Measurements from ENCODE around the gene SOX4. TPM values are rescaled to one million over a fixed set of nuclear protein-coding genes. Genes with fewer than 3 reads are reported as not detected.
A peak's percentile ranks its signal among the peaks of the same experiment; 100 is the strongest.

Gene SOX4
- total and polyA plus RNA-seq, 7 donors, result 0.49 to 6.9 (median 1.9) TPM

DNA sequence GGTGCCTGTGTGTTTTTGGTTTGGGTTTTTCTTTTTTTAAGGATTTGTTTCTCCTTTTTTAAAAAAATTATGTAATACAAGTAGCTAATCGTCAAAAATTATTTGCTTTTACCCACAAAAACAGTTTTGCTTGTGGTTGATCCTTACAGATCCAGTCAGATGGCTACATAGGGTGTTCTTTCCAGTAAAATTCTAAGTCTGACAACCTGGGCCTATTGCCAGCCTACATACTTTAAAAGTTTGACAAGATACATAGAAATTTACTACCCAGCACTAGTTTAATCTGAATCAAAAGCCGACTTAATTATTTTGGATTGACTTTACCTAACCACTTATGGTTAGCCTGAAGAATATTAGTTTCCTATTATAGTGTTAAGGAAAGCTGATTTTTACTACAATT is 2.1 kb upstream of the SOX4 start:
- ATAC-seq, result no peak
- Histone ChIP-seq H3K9me3 (no peaks in the 10 kb centered on the region), H3K36me3 (ENCODE audit: insufficient read depth in 1 of 2, low read depth in 1 of 2) (no peaks in the 10 kb centered on the region), H3K27me3 (ENCODE audit: insufficient read depth in 3 of 3, low read length in 2 of 3) (no peaks in the 10 kb centered on the region), H3K4me1 (peaks cover 5% of the 10 kb centered on the region), H3K4me3 (no peak overlapping the region), H3K27ac (no peak overlapping the region)
- no peak for DNase-seq
- intact Hi-C loops (cut with DNase I), result no loop called here
- TF ChIP-seq, protein P1, sequence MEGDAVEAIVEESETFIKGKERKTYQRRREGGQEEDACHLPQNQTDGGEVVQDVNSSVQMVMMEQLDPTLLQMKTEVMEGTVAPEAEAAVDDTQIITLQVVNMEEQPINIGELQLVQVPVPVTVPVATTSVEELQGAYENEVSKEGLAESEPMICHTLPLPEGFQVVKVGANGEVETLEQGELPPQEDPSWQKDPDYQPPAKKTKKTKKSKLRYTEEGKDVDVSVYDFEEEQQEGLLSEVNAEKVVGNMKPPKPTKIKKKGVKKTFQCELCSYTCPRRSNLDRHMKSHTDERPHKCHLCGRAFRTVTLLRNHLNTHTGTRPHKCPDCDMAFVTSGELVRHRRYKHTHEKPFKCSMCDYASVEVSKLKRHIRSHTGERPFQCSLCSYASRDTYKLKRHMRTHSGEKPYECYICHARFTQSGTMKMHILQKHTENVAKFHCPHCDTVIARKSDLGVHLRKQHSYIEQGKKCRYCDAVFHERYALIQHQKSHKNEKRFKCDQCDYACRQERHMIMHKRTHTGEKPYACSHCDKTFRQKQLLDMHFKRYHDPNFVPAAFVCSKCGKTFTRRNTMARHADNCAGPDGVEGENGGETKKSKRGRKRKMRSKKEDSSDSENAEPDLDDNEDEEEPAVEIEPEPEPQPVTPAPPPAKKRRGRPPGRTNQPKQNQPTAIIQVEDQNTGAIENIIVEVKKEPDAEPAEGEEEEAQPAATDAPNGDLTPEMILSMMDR (IDR thresholded peaks at IDR 0.05), result no peak
- 82 to 92% (median 87%) methylated on average over 2 of the region's 2 CpGs for WGBS, 3 donors

DNA sequence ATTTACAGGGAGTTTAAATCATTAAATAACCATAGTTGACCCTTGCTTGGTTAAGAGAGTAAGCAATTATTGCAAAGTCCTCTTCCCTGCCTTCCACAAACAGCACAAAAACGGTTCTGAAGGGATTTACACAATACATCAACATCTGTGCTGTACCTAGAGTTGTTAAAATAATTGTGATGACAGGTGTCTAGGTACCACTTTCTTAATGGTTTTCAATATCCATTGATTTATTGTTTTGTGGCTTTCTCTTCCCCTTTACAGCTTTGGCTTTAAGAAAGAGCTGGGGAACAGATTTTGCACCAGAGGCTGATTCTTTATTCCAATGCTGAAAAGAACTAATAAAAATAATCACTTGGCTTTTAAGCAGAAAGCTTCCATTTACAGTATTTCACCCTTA is 598 bp upstream of the SOX4 start:
- DNase-seq, result no peak
- no peak for ATAC-seq
- 3 to 30% (median 12%) methylated on average over 1 of the region's 1 CpG for WGBS, 3 donors

DNA sequence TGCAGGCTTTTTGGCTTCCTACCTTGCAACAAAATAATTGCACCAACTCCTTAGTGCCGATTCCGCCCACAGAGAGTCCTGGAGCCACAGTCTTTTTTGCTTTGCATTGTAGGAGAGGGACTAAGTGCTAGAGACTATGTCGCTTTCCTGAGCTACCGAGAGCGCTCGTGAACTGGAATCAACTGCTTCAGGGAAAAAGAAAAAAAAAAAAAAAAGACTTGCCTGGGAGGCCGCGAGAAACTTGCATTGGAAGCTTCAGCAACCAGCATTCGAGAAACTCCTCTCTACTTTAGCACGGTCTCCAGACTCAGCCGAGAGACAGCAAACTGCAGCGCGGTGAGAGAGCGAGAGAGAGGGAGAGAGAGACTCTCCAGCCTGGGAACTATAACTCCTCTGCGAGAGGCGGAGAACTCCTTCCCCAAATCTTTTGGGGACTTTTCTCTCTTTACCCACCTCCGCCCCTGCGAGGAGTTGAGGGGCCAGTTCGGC is 420 bp downstream of the SOX4 start:
- peak; percentile 9 to 50 (median 41) for ATAC-seq
- intact Hi-C loops (cut with DNase I), result no loop called here

More for the DNA sequence above, 598 bp upstream of the SOX4 start:
- Histone ChIP-seq H3K4me3 (peak overlapping the region; percentile 88), H3K4me1 (peaks cover 10% of the 10 kb centered on the region), H3K27me3 (ENCODE audit: insufficient read depth in 3 of 3, low read length in 2 of 3) (no peaks in the 10 kb centered on the region), H3K27ac (no peak overlapping the region), H3K9me3 (no peaks in the 10 kb centered on the region), H3K36me3 (ENCODE audit: insufficient read depth in 1 of 2, low read depth in 1 of 2) (no peaks in the 10 kb centered on the region)
- TF ChIP-seq, protein P1 (IDR thresholded peaks at IDR 0.05), result no peak
- intact Hi-C loops (cut with DNase I), result no loop called here

DNA sequence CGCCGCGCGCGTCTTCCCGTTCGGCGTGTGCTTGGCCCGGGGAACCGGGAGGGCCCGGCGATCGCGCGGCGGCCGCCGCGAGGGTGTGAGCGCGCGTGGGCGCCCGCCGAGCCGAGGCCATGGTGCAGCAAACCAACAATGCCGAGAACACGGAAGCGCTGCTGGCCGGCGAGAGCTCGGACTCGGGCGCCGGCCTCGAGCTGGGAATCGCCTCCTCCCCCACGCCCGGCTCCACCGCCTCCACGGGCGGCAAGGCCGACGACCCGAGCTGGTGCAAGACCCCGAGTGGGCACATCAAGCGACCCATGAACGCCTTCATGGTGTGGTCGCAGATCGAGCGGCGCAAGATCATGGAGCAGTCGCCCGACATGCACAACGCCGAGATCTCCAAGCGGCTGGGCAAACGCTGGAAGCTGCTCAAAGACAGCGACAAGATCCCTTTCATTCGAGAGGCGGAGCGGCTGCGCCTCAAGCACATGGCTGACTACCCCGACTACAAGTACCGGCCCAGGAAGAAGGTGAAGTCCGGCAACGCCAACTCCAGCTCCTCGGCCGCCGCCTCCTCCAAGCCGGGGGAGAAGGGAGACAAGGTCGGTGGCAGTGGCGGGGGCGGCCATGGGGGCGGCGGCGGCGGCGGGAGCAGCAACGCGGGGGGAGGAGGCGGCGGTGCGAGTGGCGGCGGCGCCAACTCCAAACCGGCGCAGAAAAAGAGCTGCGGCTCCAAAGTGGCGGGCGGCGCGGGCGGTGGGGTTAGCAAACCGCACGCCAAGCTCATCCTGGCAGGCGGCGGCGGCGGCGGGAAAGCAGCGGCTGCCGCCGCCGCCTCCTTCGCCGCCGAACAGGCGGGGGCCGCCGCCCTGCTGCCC is 1.1 kb downstream of the SOX4 start:
- intact Hi-C loops (cut with DNase I), result loop anchor here in 1 of 2 donors (5.0 kb wide), 1 partner anchor 553 kb away; no protein-coding TSS in a partner anchor
- 0% methylated on average over 70 to 107 of the region's 112 CpGs for WGBS, 3 donors
- TF ChIP-seq, protein P1 (IDR thresholded peaks at IDR 0.05), result no peak

More for the DNA sequence above, 420 bp downstream of the SOX4 start:
- Histone ChIP-seq H3K4me3 (peak overlapping the region; percentile 88), H3K4me1 (peaks cover 13% of the 10 kb centered on the region), H3K27me3 (ENCODE audit: insufficient read depth in 3 of 3, low read length in 2 of 3) (no peaks in the 10 kb centered on the region), H3K36me3 (ENCODE audit: insufficient read depth in 1 of 2, low read depth in 1 of 2) (no peaks in the 10 kb centered on the region), H3K27ac (peak overlapping the region; percentile 84), H3K9me3 (no peaks in the 10 kb centered on the region)
- TF ChIP-seq, protein P1 (IDR thresholded peaks at IDR 0.05), result no peak
- no peak for DNase-seq
- WGBS, 3 donors, result 0 to 1% (median 0%) methylated on average over 19 of the region's 19 CpGs

More for the DNA sequence above, 1.1 kb downstream of the SOX4 start:
- Histone ChIP-seq H3K9me3 (no peaks in the 10 kb centered on the region), H3K4me1 (peaks cover 13% of the 10 kb centered on the region), H3K27me3 (ENCODE audit: insufficient read depth in 3 of 3, low read length in 2 of 3) (no peaks in the 10 kb centered on the region), H3K4me3 (peak overlapping the region; percentile 88), H3K27ac (peak overlapping the region; percentile 84), H3K36me3 (ENCODE audit: insufficient read depth in 1 of 2, low read depth in 1 of 2) (no peaks in the 10 kb centered on the region)
- peak; percentile 56 to 73 for DNase-seq
- peak; percentile 47 to 59 (median 52) for ATAC-seq
